ENCODE results near the gene FERD3L.

The FERD3L gene

DNA sequence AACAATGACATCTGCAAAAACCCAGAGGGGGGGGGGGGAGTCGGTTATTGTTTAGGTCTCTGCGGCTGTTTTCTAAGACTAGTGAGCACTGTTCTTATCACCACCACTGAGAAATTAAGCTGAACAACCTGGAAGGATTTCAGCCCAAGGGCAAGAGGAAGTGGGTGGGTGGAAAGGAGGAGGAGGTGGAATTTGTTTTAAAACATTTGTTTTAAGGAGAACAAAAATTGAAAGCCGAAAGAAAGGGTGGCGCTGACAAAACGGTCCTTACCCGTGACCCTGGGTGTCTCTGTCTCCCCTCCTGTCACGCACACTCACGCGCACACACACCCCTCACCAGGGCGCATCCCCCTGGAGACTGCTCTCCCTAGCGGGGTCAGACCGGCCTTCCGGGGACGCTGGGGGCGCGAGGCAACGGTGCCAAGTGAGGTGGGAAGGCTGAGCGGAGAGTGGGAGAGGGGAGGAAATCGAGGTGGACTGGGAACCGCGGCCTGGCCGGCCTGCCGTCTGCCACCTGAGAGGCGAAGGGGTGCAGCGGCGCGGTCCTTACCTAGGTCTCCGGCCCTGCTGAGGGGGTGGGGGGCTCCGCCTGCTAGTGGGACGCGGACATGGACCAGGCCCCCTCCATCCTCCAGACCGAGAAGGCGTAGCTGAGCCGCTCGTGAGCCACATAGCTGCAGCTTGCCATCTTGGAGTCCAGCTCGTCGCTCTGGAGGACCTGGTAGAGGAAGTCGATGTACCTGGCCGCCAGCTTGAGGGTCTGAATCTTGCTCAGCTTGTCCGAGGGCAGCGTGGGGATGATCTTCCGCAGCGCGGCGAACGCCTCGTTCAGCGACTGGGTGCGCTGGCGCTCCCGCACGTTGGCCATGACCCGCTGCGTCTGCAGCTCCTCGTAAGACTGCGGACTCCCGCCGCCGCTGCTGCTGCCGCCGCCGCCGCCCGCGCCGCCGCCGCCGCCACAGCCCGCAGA, 28.8 kb downstream of the FERD3L start:
- DNase-seq: no peak

DNA sequence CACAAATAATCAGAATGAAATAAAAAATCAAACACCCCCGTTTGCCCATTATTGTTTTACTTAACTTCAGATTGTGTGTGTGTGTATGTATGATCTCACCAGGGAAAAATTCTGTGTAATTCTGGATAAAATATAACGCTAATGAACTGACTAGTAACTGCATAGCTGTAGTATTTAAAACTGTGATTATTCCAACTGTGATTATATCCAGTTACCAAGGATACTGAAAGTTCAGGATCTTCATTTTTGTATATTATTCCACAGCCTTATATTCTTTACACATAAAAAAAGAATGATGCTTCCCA, 30.7 kb downstream of the FERD3L start:
- DNase-seq: no peak

DNA sequence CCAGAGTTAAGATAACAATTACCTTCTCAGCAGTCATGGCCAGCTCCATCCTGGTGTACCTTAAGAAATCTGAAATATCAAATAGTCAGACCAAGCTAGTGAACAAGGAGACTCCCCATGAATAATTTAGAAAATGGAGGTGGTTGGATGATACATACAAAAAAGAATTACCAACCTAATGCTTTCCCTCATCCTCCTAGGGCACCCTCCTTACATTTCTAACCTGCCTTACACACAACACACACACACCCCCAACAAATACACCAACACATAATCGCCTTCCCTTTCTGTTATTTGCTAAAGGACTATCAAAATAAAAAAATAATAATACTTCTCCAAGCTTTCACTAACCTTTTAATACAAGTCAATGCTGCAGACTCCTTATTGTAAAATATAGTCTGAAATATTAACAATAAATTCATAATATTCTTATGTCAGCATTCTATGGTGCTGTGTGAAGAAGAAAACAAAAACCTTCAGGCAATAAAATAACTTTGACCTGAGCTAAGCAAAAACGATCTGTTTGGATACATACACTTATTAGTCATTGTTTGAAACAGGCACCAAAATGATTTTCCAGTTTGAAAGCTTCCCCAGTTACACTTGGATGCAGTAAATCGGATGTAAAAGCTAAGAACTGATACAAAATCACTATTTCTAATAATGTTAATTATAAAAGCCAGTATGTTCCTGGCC, 31.2 kb downstream of the FERD3L start:
- DNase-seq: no peak

DNA sequence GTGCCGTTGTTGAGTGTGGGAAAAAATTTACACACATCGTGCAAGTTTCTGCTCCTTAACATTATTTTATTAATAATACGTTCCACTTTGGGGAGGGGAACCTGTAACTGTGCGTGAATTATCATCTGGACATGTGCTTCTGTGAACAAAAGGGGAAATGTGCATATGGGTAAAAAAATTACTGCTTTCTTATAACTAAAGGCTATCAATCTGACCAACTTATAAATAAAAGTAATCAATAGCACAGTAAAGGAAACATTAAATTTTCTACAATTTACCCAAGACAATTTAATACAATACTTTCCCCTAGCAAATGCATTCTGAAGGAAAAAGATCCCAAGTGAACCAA, 32.2 kb downstream of the FERD3L start:
- no peak for DNase-seq

DNA sequence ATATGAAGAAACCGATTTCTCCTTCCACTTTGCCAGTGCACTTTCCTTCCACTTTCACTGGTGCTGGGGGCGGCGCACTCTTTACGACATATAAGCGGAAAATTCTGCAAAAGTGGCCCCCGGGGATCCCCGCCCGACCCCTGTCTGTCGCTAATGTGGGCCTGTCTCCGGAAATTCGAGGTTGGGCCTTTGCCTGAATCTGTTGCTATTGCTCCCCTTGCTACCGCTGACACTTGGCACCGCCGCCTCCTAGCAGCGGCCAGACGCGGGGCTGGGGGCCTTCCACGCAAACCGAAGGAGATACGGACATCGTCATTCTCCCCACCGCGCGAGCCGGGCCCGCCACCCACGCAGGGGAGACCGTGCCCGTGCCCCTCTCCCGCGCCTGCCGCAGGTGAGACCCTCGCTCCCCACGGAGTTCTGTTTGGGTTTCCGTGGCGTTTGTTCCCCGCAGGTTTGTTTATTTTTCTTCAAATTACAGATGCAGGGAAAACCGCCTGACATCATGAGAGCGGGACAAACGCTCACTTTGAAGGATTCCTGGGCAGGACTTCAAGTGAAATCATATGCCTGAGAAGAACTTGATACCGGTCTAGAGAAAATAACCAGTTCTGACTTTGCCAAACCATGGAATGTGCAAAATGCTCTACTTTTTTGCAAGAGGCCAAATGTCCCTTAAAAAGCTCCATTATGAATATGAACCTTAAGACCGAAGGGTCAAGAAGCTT, 32.8 kb downstream of the FERD3L start:
- DNase-seq: no peak

DNA sequence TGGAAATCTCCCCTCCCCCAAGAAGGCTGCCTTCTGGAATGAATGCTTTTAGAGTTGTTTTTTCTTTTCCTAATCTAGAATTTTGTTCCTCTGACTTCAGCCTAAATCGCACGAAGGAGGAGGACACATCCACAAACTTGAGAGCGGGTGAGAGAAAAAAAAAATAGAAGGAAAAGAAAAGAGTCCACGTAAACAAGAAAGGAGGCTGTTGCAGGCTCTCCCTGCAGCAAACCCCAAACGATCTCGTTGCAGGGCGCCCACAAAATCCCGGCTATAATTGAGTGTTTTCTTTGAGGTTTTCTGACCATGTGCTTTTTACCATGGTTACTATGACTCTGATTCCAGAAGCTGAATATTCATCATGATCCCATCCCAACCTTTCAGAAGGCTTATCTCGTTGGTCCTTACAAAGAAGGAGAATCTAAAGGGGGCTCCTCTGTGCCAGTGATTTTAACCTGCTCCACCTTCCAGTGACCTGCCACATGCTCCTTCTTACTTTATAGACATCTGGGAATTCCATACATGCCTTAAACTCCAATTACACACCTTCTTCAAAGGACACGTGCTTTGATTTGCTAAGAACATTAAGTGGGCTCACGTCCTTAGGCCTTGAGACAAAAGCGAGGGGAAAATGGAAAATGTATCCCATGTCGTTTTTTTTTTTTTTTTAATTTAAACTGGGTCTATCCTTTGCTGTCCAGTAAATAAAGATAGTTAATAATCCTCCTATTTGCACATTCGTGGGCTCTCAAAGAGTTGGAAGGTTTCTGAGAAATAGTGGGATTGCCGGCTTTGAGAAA, 33.5 kb downstream of the FERD3L start:
- no peak for DNase-seq

DNA sequence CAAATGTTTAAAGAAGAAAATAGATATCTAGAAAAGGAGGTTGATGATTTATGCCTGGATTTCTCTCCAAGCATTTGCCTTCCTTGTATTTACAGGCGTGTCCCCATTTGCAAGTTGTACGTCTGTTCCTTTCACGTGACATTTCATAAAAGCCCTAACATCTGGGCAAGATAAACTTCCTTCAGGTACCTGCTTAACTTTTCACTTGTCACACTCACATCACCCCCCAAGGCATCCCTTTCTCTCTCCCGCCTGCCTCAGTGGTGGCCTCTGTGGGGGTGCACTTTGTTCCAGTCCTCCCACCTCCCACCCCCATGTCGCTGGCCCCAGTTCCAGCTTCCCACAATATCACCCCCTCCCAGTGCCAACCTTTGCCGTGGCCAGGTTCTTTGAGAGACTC, 34.4 kb downstream of the FERD3L start:
- DNase-seq: no peak

DNA sequence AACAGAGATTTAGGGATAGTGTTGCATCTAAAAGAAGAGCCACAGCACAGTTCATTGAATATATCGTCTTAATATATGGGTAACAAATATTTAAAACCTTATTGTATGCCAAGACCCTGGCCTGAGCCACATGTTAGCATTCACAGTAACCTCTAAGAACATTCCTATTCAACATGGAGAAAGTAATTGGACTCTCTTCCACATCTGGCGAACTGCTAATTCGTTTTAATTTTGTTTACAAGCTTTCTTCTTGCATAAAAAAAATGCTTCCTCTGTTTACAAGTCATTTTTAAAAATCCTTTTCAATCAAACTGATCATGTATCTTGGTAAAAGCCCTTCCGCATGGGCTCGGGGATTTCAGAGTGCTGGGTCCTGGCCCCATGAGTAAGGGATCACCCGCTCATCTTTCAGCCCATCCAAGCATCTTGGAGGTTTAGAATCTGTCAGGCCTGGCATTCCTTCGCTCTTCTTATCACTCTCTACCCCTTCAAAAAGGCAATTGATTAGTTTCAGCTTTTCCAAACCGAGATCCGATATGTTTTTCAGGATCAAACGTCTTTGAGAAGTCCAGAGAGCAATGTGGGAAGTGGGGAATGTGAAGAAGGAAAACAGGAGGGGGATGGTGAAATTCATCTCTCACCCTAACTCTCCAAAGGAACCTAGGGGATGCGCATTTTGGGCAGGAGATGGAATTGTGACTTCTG, 35.0 kb downstream of the FERD3L start:
- no peak for DNase-seq

DNA sequence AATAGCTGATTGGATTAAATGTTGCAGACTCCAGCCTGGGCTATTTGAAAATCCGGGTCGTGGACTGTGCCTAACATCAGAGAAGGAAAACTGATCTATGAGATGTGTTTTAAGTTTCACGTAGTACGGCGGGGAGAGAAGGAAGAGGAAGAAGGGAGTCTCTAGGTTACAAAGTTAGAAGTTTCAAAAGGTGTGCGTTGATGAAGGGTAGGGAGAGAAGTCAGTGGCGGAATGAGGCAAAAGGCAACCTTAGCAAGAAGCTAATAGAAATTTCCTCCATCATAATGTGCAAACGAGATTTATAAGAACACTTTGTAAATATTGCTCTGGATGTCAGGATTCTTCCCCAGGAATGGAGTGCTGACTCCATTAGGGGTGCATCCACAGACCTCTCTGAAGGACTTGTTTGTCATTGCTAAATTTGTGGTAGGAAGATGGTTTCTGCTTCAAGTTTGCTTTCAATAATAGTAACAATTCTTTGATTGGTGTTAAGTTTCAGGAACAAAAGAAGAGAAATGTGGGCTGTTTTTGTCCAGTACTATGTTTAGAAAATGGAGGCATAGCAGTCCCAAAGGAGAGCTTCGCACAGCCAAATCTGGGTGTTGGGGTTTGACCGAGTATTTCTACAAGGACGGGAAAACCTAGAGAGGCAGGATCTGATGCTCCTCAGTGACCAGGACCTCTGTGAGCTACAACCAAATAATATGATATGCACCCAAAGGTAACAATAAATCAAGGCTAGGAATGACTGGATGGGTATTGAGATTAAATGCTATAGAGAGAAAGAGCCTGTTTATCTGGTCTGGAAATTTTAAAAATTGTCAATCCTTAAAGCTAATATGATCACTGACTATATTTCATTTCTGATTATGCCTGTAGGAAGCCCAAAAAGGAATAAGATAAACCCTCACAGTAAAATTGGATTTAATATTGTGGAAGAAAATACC, 35.9 kb downstream of the FERD3L start:
- no peak for DNase-seq

DNA sequence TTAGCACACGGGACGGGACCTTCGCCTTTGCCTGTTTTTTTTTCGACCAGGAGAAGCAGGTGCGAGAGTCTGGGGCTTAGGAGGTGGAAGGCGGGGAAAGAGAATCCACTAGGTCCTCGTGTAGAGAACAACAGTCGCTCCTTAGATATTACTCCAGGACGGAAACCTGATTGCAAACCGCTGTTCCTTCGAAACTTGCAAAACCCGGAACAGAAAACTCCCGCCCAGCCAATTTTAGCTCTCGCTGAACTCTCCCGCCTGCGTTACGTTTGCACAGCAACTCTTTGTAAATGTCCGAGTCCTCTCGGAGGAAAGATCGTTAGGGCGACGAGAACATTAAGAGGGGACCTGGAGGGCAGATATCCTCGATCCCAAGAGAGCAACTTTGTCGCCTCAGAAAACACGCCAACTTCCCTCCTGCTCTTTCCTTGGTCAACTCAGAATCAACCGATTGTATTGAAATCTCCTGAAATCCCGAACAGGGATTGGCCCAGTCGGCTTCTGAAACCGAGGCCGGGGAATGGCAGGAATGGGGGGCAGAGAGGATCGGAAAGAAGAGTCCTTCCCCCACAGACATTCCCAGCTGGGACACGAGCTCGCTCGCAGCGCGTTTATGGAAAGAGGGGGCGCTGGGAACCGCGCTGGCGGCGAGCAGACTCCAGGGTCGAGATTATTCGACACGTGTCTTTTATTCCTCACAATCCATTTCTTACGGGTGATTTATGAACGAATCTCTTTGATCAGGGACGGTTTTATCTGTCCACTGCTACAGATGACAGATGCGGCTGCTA, 37.7 kb downstream of the FERD3L start:
- no peak for DNase-seq

DNA sequence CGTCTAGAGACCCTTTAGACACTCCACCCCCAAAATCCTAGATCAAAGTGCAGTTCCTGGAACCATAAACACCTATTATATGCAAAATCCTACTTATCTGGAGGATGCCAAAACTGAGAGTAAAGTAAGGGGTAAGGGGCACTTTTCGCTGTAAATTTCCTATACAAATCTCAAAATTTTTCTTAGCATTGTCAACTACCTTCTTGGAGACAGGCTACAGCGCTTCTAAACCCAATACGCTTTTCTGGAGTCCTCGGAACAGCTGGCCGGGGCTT, 38.2 kb downstream of the FERD3L start:
- no peak for DNase-seq

DNA sequence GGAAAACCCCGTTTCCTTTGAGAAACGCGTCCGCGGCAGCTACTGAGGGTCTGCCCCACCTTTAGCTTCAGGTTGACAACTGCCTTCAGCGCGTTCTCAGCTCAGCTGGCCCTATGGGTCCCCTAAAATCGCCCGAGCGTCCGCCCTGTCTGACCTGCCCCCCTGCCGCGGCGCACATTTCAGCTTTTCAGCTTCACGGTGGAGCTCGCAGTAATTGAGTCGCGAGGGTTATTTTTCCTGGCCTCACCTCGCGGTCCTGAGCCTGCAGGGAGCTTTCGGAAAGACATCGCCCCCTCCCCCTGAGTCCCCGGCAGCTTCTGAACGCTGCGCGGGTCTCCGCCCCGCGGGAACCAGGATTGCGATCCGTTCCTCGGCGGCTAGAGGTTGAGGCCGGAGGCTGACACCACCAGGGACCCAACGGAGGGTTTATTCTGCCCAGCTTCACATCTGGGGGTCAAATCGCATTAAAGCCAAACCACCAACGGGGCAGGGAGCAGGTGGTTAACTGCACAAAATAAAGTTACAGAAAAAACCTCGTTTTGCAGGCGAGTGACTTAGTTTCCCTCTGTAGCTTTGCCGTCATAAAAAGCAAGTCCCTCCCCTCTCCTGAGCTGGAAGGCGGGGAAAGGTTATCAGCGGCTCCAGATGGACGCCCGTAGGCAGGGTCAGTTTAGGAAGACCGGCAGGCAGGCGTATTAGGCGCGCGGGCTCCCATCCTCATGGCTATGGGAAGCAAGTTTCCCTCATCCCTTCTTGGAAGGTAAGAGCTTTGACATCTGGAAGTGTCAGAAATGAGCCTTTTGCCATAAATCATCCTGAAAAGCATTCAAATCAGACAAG, 38.8 kb downstream of the FERD3L start:
- no peak for DNase-seq

DNA sequence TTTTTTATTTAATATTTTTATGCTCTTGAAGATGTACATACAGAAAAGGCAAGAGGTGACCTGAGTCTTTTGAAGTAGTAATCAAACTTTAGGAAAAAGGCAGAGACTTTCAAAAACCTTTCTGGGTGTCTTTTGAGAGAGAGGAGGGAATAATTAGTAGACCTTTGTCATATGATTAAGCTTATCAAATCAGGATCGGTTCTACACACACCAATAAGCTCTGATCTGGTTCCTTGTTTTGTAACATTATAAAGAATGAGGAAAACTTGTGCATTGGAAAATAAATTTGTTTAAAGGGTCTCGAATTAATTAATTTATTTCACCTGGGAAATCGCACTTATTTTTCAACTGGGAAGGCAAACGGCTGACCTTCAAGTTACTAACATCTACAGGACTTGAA, 39.7 kb downstream of the FERD3L start:
- DNase-seq: no peak

DNA sequence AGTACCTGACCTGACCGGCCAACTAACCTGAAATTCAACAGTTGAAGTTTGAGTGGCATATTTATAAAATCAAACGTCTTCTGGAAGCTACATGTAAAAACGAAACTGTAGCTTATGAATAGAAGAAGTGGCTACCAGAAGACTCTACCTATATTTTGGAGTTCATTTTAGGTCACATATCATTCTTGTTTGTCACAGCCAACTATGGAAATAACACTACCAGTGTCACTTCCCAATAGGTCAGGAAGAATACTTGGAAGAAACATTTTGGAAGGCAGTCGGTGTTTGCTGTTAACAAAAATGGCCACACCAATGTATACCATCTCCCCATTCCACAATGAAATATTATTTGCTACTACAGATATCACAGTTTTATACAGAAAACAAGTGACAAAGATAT, 40.4 kb downstream of the FERD3L start:
- DNase-seq: no peak

DNA sequence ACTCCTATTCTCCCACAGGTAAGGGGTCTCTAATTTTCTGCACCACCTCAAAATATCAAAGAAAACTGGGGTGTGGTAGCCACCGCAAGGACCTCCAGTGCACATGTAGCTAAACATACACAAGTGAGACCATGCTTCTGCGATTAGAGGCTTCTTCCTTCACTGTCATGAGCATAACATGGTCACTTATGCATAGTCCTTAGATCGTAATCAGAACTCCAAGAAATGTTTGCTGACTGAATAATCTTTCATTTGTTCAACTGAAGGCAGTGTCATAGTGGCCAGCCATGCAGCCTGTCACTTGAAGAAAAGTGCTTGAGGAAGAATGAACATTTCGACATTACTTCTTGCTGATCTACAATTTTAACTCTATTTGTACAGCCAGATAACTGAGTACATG, 42.3 kb downstream of the FERD3L start:
- DNase-seq: no peak

DNA sequence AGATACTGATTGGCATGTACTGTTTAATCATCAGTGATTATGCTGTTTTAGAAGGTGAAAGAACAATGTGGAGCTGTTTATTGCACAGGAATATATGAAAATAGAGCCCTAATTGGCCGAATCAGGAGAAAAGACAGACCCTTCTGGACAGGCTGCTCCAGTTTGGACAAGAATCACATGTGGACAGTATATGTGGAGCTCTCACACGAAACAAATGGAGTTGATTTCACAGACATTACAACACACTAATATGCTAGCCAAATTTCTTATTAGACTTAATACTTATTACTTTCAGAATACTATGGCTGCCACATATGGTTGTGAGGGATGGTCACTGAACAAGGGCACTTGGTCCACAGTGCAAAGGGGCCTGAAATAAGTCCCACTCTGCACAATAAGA, 43.3 kb downstream of the FERD3L start:
- DNase-seq: no peak

DNA sequence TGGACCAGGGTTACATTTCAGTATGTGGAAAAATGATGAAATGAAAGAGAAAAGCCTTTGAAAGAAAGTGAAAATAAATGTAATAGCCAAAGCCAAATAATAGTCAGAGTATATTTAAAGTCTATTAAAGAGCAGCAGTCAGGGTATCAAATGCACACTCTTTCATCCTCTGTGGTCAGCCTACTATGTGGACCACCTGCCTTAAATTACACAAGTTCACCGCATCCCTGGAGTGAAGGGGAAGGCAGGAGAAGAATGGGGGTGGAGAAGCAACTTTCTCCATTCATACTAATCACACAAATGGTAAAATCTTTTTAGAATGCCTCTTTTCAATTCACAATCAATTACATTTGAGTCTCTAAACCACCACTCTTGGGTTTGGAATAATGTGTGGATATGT, 43.7 kb downstream of the FERD3L start:
- no peak for DNase-seq

DNA sequence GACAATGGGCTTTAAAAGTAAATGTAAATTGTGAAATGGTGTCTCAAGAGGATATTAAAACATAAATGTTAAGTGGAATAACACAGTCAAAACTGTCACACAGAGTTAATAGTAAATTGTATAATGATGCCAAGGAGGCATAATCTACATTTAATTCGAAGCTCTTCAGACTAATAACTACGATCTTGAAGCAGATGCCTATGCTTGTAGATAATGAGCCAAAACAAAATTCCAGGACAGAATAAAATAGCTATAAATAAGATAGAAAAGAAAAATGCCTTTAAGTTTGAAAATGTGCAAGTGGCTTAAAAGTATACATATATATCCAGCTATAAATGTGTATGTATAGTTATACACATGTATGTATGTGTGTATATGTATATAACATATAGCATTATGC, 45.3 kb downstream of the FERD3L start:
- no peak for DNase-seq

DNA sequence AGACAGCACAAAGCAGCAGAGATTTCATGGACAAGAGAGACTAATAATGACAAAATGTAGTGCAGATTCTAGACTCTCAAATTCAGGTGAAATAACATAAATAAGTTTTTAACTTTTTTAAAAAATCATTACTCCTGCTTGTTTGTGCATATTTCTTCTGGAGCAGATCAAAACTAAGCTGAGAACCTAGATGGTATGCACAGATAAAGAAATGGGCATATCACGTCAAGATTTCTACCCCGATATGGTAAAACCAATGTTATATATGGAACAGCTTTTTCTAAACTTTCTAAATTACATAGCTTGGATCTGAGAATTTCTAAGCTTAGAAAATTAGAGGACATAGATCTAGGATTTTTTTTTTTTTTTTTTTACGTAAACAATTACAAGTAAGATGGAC, 46.0 kb downstream of the FERD3L start:
- no peak for DNase-seq

DNA sequence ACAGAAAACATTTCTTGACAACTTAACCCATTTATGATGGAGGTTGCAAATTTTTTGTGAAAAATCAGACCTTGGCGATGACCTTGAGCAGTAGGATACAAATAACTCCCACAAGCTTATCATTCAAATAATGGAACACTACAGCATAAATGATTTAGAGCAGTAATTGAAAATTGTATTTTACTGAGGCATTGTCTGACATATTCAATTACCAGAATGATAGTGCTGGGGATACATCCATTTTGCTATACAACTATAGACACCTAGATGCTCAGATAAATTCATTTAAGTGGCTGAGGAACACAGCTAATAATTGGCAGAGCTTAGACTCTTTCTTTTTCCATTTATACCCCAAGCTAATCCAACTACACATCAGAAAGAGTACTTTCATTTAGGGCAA, 46.7 kb downstream of the FERD3L start:
- DNase-seq: no peak

Measured in CD4-positive, alpha-beta T cell treated with Interferon gamma for 1 hour (primary cell).